M059J (cell line): ENCODE measurements around the gene GRID2. TPM values are rescaled to one million over a fixed set of nuclear protein-coding genes. Genes with fewer than 3 reads are reported as not detected.
"Not testable (repeated sequence)": the region's sequence is repeated elsewhere in the genome, so short reads cannot be mapped to it uniquely, and the experiment has no call there.

Experiments
- DNase-seq: peaks from one replicate; pipeline ENCODE4 v3.0.0-alpha.2; 2012; ENCODE audit warnings: low read depth
- total RNA-seq: library from RNA; depleted of rRNA; stranded (reverse); fragments of >200 nt; shearing (Covaris generic); gene quantifications from 2 replicates; pipeline ENCODE4 v1.2.3, GENCODE V29; 2014

GRID2 gene
- total RNA-seq, 1 experiment from 2014 or later = 0.10 TPM

DNA sequence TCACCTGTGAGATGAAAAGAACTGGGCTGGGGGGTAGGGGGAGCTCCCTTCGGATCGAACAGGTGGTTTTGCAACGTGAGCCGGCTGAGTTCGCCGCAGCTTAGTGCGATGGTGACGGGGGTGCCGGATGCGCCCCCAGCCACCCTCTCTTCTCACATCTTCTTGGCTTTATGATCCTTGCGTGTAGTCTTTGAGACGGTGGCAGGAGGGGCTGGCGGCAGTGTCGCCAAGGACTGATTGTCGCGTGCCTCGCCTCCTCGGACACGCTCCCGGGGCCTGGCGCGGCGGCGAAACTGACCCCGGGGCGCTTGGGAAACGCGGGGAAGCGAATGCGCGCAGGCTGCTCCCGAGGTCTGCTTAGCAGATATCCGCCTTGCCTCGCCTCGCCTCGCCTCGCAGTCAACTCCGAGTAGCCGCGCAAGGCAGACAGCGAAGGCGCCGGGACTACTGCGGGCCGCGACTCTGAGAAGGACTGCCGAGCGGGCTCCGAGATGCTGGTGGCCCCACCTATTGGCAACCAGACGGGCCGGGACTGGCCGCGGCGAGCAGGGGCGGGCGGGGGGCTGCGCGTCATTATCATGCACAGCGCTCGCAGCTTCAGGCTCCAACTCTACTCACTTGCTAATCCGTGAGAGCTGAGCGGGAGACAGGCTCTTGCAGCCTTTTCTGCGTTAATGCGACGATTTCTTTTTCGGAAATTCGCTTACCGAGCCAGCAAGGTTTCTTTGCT lies 1.5 kb downstream of the GRID2 start:
- DNase-seq = peak; percentile 24

- no peak for DNase-seq
Measured at GRCh38 chr4:92305878-92306520, 2.2 kb downstream of the GRID2 start.

- DNase-seq = no peak
Measured at GRCh38 chr4:92307181-92307580, 3.4 kb downstream of the GRID2 start.

- no peak for DNase-seq
Measured at GRCh38 chr4:92307866-92308265, 4.1 kb downstream of the GRID2 start.

- DNase-seq = no peak
Measured at GRCh38 chr4:92317047-92317446, 13.3 kb downstream of the GRID2 start.

GRCh38 chr4:92328095-92328494 lies 24.3 kb downstream of the GRID2 start:
- no peak for DNase-seq

- DNase-seq = no peak
Measured at GRCh38 chr4:92333016-92333415, 29.2 kb downstream of the GRID2 start.

GRCh38 chr4:92334716-92335350 lies 31.1 kb downstream of the GRID2 start:
- no peak for DNase-seq

GRCh38 chr4:92339676-92340075 lies 35.9 kb downstream of the GRID2 start:
- DNase-seq = peak; percentile 1

DNA sequence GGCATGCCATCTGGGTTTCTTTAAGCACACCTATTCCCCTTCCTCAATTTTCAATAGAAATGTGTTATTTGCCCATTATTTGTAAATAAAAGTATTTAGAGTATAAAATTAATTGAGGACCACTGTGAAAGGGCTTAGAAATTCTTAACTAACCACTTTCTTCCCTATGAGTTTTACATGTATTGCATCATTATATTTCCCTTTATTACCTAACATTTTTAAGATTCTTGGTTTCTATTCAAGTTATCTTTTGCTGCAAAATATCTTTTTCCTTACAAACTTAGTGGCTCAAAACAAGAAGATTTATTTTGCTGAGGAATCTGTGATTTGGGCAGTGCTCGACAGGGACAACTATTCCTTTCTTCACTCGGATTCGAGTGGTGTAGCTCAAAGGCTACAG lies 40.5 kb downstream of the GRID2 start:
- no peak for DNase-seq

DNA sequence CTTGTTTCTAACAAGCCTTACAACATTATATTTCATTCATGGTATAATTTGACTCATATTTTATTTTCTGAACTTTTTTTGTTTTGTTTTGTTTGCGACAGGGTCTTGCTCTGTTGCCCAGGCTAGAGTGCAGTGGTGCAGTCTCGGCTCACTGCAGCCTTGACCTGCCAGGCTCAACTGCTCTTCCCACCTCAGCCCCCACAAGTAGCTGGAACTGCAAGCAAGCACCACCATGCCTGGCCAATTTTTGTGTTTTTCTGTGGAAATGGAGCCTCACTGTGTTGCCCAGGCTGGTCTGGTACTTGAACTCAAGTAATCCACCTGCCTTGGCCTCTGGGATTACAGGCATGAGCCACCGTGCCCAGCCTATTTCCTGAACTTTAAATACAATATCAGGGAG lies 42.5 kb downstream of the GRID2 start:
- no peak for DNase-seq

DNA sequence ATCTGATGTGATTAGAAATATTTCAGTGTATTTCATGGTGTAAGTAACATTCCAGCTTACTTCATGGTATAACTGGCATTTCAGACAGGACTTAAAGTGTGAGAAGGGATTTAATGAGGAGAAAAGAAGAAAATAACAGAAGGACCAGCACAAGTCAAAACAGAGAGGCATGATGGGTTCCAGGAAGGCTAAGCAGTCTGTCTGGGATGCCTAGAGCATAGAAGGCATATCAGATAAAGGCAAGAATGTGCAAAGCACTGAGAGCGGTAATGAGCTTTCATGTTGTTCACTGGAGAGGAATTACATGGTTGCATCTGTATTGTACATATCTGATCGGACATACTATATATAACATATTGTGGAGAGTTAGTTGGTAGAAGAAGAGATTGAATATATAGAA lies 54.2 kb downstream of the GRID2 start:
- no peak for DNase-seq

DNA sequence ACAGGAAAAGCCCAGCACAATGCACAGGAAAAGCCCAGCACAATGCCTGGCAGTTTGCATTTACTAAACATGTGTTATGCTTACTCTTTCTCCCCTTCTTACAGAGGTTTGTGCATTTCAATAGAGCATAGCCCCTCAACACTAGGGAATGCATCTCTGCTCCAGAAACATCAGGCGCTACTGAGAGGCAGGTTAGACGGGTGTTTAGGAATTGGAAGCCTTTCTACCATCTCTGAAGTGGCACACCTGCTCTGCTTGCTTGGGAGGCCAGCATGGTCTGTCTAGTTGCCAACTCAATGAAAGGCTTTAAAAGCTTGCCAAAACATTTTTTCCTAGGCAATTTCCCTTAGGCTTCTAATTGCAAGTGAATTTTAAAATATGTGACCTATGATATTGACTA lies 55.7 kb downstream of the GRID2 start:
- DNase-seq = no peak

- DNase-seq = no peak
Measured at GRCh38 chr4:92362028-92362427, 58.3 kb downstream of the GRID2 start.

- DNase-seq = no peak
Measured at GRCh38 chr4:92368653-92369052, 64.9 kb downstream of the GRID2 start.

DNA sequence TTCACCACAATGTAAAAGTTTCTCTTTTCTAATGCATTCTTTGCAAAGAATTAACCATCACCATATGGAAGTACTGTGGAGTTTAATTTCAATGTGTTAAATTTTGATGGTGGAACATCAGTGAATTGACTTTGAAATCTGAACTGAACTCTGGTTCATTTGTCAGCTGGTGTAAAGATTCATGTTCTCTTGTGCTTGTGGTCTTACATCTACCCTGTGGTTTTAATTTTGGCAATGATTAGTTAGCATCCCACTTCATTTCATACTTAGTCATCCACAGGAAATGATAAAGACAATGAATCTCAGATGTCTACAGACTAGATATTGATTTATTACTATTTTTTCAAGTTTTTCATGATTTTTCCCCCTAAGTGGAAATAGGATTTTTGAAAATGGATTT lies 77.8 kb downstream of the GRID2 start:
- DNase-seq = peak; percentile 3

DNA sequence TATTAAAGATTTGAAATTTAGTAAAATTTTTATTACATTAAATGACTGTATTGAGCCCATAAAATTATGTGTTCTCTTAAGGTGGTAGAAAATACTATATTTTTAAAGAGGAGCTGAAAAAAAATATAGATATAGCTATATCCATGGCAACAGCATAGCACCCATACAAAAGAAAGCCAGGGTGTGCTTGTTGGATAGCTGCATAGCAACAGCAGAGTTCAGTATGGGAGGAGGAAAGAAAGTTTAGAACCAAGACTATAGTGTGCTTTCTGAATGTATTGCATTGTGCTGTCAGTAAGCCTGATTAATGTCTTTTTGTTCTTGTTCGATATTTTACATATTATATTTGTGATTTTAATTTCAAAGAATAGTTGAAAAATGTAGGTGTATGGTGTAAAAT lies 78.4 kb downstream of the GRID2 start:
- DNase-seq = no peak

- DNase-seq = peak; percentile 27
Measured at GRCh38 chr4:92387459-92388069, 83.8 kb downstream of the GRID2 start.

DNA sequence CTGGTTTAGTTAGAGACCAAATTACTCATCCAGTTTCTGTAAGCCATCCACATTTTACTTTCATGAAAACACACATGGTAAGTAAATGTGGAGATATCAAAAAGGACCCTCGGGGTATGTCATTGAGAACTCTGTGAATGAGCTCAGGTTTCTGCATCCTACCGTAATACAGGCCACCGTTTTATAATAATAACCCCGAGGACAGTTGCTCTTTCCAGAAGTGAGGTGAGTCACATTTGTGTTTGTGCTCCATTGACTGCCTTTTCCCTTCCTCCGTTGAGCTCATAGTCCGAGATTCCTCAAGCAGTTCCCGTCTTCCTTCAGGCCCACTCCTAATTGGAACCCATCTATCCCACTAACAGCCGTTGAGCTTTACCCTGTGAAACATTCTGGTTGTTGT lies 95.3 kb downstream of the GRID2 start:
- DNase-seq = peak; percentile 11

DNA sequence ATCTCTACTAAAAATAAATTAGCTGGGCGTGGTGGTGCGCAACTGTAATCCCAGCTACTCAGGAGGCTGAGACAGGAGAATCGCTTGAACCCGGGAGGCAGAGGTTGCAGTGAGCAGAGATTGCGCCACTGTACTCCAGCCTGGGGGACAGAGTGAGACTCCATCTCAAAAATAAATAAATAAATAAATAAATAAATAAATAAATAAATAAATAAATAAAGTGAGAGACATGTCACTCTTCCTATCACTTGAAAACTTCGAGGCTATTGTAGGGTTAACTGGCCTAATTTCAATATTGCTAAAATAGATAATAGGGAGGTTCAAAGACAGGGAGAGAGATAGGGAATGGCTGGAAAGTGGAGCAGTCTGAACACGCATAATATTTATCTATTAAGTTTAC lies 99.8 kb downstream of the GRID2 start:
- not testable (repeated sequence) for DNase-seq

GRCh38 chr4:92406488-92406887 lies 102.7 kb downstream of the GRID2 start:
- no peak for DNase-seq

DNA sequence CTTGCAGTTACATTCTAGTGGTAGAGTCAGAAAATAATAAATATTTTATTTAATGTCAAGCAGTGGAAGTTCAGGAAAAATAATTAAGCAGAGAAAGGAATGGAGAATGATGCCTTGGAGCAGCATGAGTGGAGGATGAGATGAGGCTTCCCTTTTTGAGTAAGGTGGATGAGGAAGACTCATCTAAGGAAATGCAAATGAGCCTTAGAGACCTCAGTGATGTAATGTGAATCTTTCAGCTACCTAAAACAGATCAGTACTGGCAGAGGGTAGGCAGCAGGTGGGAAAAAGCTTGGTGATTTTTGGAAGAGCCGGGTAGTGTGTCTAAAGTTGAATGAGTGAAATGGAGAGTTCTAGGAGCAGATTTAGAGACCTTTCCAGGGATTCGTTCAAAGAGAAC lies 118.2 kb downstream of the GRID2 start:
- DNase-seq = no peak

DNA sequence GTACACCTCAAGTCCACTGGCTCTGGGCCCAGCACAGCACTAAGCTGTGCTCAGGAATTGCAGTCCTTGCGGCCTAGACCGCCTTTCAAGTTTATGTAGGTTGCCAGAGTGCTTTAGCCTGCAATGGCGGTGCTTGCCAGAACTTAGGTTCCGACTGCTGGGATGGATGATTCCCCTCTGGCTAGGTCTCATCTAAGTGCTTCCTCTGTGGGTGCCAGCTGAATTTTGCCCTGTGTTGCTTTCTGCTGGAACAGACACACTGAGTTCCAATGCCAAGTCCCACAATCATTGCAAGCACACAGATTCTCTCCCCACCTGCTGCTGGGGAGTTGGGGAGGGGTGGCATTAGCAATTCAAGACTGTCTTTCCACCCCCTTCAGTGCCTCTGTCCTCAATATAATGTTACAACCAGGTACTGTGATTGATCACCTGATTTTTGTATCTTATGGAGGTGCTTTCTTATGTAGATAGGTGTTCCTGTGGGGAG lies 129.5 kb downstream of the GRID2 start:
- DNase-seq = no peak
